Amniotic epithelial cell (primary cell): ENCODE measurements around the gene ANKS6.

Experiments used
- DNase-seq: peaks from one replicate; pipeline ENCODE4 v3.0.0-alpha.2; 2010; ENCODE audit warnings: low read depth

The ANKS6 gene

DNA sequence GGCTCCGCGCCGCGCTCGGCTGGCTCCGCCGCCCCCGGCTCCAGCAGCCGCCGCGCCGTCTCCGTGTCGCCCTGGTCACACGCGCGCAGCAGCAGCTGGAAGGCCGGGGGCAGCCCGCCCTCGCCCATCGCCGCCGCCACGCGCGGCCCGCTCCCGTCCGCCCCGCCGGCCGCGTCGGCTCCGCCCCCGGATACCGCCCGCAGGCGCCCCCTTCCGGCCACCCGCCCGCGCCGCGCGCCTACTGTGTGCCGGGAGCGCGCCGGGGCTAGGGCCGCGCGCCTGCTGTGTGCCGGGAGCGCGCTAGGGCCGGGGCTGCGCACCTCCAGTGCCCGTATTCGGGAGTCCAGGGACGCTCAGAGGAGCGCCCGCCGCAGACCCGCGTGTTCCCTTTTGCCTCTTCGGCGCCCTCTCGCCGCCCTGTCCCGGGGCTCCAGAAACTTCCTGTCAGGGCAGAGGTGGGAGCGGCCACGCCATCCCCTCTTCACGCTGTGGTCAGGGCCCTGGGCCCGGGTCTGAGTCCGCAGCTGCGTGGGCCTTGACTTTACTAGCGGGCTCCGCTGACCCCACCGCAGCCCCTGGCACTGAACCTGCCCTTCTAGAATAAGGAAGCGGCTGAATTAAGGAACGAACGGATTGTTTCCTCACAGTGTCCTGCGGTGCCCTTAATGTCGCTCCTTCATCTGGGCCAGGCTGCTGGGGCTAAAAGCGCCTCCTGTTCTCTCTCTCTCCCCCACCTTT is at the start of gene ANKS6:
TSS of gene ANKS6 (minus strand) at position 192 of the 738 bp plus-strand sequence. CDS start at position 128, 64 bp downstream.
- peak; percentile 53 for DNase-seq

DNA sequence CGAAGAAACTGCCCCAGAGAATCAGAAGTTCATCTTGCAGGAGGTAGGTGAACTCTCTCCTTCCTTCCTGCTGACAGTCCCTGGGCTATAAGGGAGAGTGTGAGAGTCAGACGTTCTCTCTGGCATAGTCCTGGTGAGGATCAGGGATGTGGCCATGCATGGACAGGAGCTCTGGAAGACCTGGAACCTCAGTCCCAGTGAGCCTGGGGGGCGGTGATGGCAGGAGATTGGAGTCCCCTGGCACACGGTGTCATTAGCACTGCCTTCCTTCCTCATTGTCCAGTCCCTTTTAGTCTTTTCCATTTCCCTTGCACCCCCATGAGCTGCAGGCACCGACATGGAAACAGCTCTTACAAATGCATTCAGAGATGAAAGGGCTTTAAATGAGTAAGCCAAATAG is 49.7 kb upstream of the ANKS6 start:
- no peak for DNase-seq

GRCh38 chr9:98842510-98842909 is 46.2 kb upstream of the ANKS6 start:
- DNase-seq: no peak

- no peak for DNase-seq
Measured at GRCh38 chr9:98839724-98840123, 43.4 kb upstream of the ANKS6 start.

DNA sequence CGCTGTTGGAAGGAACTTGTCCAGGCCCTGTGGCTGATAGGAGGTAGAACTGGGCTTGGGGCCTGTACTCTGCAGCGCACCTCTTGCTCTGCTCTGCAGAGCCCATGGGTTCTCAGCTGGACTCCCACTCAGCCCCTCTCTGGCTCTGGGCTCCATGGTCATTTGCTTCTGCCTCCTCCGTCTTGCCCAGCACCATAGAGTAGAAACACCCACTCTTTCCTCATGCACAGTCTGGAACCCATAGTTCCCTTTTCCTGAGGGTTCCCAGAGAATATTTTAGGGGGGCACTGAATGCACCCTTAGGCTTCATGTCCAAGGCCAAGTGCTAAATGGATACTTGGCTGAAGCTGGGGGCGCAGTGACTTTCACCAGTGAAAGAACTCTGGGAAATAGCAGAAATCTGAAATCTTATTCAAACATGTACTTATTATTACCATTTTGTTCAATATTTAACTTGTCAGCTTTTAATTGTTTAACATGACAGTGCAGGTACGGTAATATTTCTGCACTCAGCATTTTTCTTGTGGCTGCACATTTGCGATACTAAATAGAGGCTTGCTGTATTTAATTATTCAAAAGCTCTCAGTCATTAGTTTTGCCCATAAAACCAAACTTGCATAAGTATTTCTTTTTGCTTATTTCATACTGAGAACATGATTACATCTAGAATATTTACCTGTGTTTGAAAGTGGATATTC is 42.7 kb upstream of the ANKS6 start:
- no peak for DNase-seq

DNA sequence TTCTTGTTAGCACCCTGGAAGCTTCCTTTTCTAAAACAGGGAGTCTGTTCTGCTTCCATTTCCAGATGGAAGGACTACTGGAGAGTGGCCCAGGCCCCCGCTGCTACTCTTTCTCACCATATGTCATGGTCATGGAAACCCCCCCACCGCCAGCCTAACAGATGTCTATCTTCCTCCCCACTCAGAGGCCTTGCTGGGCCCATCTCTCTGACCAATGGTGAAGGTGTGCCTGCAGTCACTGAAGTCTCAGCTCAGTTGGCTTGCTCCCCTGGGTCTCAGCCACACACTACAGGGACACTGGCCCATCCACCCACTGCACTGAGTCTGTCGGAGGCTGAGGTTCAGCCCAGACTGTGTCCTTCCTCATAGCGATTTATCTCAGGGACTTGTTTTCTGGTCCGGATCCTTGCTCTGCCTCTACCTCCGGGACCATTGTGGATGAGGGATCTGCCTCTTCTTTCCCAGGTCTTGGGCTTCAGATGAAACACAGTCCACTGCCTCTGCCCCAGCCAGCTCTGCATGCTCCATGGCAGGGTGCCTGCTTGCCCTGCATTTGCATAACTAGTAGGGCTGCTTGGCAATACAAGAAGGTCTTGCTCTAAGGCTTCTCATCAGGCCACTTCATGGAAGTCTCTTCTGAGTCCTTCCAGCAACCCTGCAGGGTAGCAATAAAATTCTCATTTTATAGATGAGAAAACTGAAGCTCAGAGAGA is 42.0 kb upstream of the ANKS6 start:
- no peak for DNase-seq

GRCh38 chr9:98837516-98837915 is 41.2 kb upstream of the ANKS6 start:
- no peak for DNase-seq

DNA sequence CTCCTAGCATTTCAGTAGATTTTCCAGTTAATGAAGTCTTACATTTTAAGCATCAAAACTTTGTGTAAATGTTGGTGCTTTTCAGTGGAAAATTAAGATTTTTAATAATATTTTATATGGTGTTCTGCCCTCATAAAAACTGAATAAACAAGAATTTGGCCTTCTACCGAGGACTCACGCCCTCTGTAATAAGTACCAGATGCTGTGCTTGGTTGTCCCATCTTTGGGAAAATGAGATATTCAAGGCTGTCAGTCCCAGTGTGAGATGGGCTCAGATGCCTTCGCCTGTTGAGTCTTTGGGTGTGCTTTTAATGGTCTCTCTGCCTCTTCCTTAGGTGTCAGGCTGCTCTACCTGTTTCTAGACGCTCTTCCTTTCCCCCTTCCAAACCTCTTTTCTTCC is 39.9 kb upstream of the ANKS6 start:
- DNase-seq: no peak

DNA sequence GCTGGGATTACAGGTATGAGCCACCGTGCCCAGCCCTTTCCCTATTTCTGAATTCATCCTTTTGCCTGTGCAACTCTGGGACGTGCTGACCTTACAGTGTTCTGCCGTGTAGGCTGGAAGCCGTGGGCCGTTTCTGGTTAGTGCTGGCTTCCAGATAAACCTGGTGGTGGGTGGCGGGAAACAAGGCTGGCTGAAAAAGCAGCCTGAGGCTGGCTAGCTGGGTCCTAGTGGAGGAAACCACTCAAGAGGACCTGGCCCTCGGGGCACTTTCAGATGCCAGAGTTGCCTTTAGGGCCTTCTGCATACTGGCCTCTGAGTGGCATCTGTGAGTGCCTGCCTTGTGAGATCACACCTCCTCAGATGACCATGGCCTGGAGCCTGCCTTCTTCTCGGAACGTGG is 38.0 kb upstream of the ANKS6 start:
- no peak for DNase-seq

DNA sequence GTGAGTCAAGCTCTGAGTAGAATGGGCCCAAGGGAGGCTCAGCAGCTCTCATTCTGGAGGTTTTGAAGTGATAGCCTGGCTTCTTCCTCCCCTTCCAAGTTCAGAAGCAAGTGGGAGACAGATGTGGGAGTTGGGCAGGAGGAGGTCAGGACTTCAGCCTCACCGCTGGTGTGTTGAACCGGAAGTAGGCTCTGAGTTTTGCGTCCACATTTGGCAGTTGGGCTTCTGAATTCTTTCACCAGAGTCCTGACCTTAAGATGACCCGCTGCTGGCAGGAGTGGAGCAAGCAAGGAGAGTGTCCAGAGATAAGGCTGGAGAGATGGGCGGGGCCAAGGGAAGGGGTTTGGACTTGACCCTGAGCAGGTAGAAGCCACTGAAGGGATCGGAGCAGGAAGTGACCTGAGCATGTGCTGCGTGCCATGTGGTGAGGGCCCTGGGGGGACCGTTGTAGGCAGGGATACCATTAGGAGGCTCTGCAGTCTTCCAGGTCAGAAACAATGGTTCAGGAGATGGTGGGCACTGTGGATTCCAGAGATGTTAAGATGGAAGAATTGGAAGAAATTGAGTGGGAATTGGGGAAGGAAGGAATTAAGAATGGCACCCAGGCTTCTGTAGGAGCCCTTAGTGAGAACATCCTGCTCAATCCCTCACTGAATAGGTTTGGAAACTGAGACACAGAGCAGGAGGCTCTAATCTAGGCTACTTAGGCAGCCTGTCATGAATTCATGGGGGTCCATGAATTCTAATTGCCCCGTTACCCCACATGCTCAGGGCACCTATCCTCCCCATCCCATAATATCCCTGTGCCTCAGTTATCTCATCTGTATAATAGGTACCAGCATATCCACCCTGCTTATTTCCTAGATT is 37.0 kb upstream of the ANKS6 start:
- DNase-seq: peak; percentile 85

DNA sequence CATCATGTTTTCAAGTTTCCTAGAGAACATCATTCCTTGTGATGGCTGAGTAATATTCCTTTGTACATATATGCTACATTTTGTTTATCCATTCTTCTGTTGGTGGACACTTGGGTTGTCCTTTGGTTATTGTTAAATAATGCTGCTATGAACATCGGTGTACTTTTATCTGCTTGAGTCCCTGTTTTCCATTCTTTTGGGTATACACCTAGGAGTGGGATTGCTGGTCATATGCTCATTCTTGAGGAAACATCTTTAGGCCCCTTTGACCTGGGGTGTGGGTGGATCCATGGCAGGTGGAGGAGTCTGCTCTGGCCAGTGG is 36.4 kb upstream of the ANKS6 start:
- DNase-seq: no peak

DNA sequence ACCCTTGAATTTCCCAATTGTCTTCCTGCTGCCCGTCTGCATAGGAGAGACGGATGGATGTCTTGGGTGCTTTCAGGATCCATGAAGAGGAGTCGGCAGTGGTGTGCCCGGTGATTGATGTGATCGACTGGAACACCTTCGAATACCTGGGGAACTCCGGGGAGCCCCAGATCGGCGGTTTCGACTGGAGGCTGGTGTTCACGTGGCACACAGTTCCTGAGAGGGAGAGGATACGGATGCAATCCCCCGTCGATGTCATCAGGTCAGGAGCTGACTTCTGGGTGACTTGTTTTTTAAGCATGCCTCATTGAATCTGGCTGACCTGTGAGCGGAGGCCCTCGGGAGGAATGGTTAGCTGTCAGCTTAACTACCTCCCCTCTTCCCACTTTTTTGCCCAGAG is 35.3 kb upstream of the ANKS6 start:
- no peak for DNase-seq

DNA sequence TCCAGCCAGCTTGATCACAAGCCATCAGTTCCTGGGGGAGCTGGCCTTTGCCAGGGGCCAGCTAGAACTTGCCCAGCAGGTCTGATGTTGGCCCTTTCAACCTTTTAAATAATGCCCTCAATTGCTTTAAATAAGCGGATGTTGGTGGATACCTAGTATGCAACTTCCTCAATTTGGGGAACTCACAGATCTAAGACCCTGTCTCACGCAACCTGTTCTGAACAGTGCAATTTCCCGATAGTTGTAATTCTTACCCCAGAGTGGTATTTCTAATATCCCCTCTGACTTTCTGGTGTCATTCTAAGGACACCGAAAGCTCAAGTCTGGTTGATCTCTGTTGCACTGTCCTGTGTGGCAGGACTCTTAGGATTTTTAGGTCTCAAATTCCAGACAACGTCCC is 34.2 kb upstream of the ANKS6 start:
- no peak for DNase-seq

- no peak for DNase-seq
Measured at GRCh38 chr9:98829766-98830165, 33.4 kb upstream of the ANKS6 start.

GRCh38 chr9:98826716-98827115 is 30.4 kb upstream of the ANKS6 start:
- DNase-seq: no peak

DNA sequence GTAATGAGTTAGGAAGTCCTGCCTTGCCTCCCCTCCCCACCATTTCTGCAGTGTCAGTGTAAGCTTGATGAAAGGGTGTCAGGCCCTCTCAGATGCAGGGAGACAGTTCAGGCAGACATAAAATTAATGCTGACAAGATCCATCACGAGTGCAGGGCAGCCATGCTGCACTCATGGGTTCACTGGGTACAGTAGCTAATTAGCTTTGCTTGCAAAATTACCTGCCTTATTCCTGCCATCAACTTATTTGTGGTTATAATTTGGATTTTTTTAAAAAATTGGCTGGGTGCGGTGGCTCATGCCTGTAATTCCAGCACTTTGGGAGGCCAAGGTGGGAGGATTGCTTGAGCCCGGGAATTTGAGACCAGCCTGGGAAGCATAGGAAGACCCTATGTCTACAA is 29.1 kb upstream of the ANKS6 start:
- DNase-seq: no peak

DNA sequence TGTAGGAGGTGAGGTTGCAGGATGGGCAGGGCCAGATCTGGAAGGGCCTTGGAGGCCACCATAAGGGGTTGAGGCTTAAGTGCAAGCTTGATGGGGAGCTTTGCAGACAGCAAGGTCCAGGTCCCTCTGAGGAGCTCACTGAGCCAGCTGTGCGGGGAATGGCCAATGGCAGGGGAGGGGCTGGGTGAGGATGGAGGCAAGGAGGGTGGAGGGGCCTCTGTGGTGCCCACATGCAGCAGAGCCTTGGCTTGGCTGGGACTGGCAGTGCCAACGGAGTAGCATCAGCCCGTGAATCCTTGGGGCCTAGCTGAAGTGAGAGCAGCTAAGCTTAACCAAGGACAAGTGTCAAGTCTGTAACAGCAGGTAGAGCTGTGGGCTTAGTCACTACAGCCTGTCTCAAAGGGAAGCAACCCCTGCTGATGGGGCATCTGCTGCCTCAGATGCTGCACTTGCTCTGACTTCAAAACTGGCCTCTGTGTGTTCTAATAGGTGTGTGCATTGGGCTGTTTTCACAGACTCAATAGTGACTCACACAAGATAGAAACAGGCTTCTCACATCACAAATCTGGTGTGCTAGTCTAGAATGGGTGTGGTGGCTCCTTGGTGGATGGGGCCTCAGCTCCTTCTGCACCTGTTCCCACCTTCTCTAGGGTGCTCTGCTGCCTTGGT is 27.4 kb upstream of the ANKS6 start:
- DNase-seq: no peak

- no peak for DNase-seq
Measured at GRCh38 chr9:98822661-98823060, 26.3 kb upstream of the ANKS6 start.

- DNase-seq: no peak
Measured at GRCh38 chr9:98821831-98822230, 25.5 kb upstream of the ANKS6 start.

- DNase-seq: no peak
Measured at GRCh38 chr9:98819231-98819630, 22.9 kb upstream of the ANKS6 start.

GRCh38 chr9:98818764-98819163 is 22.4 kb upstream of the ANKS6 start:
- DNase-seq: no peak
